GM19452 (cell line): ENCODE data around the gene AMOTL2.

ENCODE experiments used
- ATAC-seq: cut with Tn5 transposase; IDR thresholded peaks from one replicate; pipeline ENCODE4 v1.9.1; 2021; ENCODE audit not compliant: unreplicated experiment

The AMOTL2 gene

GRCh38 chr3:134366928-134367811 lies 7.1 kb downstream of the AMOTL2 start:
- no peak for ATAC-seq

- no peak for ATAC-seq
Observed at GRCh38 chr3:134366221-134366927, 7.9 kb downstream of the AMOTL2 start.

- ATAC-seq = no peak
Observed at GRCh38 chr3:134365766-134366065, 8.5 kb downstream of the AMOTL2 start.

- no peak for ATAC-seq
Observed at GRCh38 chr3:134364936-134365765, 9.1 kb downstream of the AMOTL2 start.

GRCh38 chr3:134364061-134364935 lies 9.9 kb downstream of the AMOTL2 start:
- no peak for ATAC-seq

GRCh38 chr3:134363381-134363755 lies 10.9 kb downstream of the AMOTL2 start:
- ATAC-seq = no peak

- no peak for ATAC-seq
Observed at GRCh38 chr3:134362670-134363380, 11.4 kb downstream of the AMOTL2 start.

GRCh38 chr3:134362221-134362620 lies 12.0 kb downstream of the AMOTL2 start:
- no peak for ATAC-seq

- ATAC-seq = no peak
Observed at GRCh38 chr3:134361162-134361835, 12.9 kb downstream of the AMOTL2 start.

- no peak for ATAC-seq
Observed at GRCh38 chr3:134360046-134360445, 14.2 kb downstream of the AMOTL2 start.

- ATAC-seq = no peak
Observed at GRCh38 chr3:134359121-134360010, 14.9 kb downstream of the AMOTL2 start.

- ATAC-seq = no peak
Observed at GRCh38 chr3:134357914-134358811, 16.1 kb downstream of the AMOTL2 start.

- ATAC-seq = no peak
Observed at GRCh38 chr3:134357261-134357913, 16.9 kb downstream of the AMOTL2 start.

- no peak for ATAC-seq
Observed at GRCh38 chr3:134356411-134357040, 17.7 kb downstream of the AMOTL2 start.

- no peak for ATAC-seq
Observed at GRCh38 chr3:134355416-134355815, 18.8 kb downstream of the AMOTL2 start.

- no peak for ATAC-seq
Observed at GRCh38 chr3:134354612-134355251, 19.5 kb downstream of the AMOTL2 start.
